Measurements from ENCODE around the gene TPCN1. TPM values are rescaled to one million over a fixed set of nuclear protein-coding genes. Genes with fewer than 3 reads are reported as not detected.

The TPCN1 gene
- polyA plus RNA-seq, 1 of the 3 experiments (the other 2 are of a cell fraction): 15.7 TPM

DNA sequence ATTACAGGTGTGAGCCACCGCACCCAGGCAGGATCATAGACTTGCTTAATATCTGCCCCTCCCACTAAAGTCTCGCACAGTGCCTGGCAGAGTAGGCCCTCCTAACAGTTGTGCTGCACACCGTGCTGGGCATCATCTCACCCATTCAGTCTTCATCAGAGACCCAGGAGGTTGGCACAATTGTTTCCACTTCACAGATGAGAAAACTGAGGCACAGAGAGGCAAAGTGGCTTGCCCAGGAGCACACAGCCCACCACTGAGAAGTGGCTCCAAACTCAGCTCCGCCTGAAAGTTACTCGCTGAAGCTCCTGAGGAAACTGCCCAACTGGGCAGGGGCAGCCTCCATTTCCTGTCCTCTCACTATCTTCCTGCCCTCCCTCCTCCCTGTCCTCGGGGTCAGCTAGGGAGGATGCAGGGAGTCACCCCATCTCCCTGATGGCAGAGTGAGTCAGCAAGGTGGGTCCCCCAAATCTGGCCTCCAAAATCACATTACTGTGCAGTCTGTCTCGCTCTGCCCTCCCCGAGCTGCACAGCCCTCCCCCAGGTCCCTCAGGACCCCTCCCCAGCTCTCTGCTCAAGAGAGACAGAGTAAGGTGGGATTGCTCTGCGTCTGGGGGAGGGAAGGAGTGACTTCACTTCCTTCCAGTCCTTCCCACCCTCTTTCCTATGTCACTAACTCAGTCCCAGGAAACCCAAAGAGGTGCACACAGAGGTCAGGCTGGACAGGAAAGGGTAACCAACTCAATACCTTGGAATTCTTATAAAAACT lies 107.9 kb downstream of the TPCN1 start:
- POLR2A ChIA-PET: no interaction called here
- H2AFZ ChIP-seq (ENCODE audit: low read depth): no peak overlapping the region
- H3K4me1 ChIP-seq (ENCODE audit: control insufficient read depth in 1 of 2, insufficient read depth in 2 of 2, low read depth in 1 of 2, low read length in 1 of 2): peaks cover 0 to 10% of the 10 kb centered on the region in 2 experiments; a peak in 1 of 4 replicates
- H3K79me2 ChIP-seq (ENCODE audit: insufficient read depth): no peaks in the 10 kb centered on the region
- H3K9ac ChIP-seq: no peak overlapping the region
- H3K4me2 ChIP-seq: no peak overlapping the region
- no peaks in the 10 kb centered on the region for H3K27me3 ChIP-seq (ENCODE audit: insufficient read depth)
- 98% methylated on average over 5 of the region's 9 CpGs for WGBS (ENCODE audit: low lambda C conversion rate)
- TF ChIP-seq, protein P1, sequence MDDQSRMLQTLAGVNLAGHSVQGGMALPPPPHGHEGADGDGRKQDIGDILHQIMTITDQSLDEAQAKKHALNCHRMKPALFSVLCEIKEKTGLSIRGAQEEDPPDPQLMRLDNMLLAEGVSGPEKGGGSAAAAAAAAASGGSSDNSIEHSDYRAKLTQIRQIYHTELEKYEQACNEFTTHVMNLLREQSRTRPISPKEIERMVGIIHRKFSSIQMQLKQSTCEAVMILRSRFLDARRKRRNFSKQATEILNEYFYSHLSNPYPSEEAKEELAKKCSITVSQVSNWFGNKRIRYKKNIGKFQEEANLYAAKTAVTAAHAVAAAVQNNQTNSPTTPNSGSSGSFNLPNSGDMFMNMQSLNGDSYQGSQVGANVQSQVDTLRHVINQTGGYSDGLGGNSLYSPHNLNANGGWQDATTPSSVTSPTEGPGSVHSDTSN (IDR thresholded peaks at IDR 0.05): no peak
- TF ChIP-seq, protein P2, sequence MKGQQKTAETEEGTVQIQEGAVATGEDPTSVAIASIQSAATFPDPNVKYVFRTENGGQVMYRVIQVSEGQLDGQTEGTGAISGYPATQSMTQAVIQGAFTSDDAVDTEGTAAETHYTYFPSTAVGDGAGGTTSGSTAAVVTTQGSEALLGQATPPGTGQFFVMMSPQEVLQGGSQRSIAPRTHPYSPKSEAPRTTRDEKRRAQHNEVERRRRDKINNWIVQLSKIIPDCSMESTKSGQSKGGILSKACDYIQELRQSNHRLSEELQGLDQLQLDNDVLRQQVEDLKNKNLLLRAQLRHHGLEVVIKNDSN (IDR thresholded peaks at IDR 0.05; ENCODE audit: borderline replicate concordance, low read depth): no peak
- no peaks in the 10 kb centered on the region for H3K36me3 ChIP-seq (replicated peaks in 1 of 2; ENCODE audit: control insufficient read depth in 1 of 2, insufficient read depth in 2 of 2, low read length in 1 of 2)
- H4K20me1 ChIP-seq (ENCODE audit: insufficient read depth): no peaks in the 10 kb centered on the region
- H3K9me3 ChIP-seq: no peaks in the 10 kb centered on the region
- H3F3A ChIP-seq (replicated peaks; ENCODE audit: insufficient read depth): no peaks in the 10 kb centered on the region
- H3K9me2 ChIP-seq: no peaks in the 10 kb centered on the region
- no peak overlapping the region for H3K4me3 ChIP-seq (ENCODE audit: low read depth in 2 of 2, low read length in 1 of 2)
- CTCF ChIA-PET: interaction anchor here (1.0 kb wide), 1 partner anchor 96 kb away, joined by 3 read pairs; no protein-coding TSS in a partner anchor
- H3K27ac ChIP-seq (ENCODE audit: low read depth in 2 of 2, low read length in 1 of 2): no peak overlapping the region
- DNase-seq: no peak

DNA sequence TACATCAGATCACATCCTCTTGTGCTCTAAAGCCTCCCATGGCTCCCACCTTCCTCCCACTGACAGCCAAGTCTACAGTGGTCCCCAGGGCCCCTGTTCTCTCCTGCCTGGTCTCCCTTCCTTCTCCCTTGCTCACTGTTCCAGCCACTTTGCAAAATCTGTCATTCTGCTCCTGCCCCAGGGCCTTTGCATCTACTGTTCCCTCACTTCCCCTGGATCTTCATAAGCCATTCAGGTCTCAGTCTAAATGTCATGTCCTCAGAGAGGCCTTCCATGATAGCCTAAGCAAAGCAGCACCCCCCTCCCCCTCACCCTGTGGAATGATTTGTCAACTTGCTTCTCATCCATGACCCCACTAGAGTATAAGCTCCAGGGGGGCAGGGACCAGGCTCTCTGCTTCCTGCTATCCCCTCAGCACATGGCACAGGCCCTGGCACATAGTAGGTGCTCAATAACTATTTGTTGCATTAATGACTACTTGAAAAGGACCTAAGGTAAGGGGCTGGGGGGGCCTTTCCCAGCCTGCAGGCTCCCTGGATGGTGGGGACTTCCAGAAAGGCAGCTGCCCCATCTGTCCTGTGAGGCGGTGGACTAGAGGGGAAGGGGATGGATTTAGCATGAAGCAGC lies 108.6 kb downstream of the TPCN1 start:
- Histone ChIP-seq H3K9me2 (no peaks in the 10 kb centered on the region), H3K27me3 (ENCODE audit: insufficient read depth) (no peaks in the 10 kb centered on the region), H3K27ac (ENCODE audit: low read depth in 2 of 2, low read length in 1 of 2) (no peak overlapping the region), H3K4me2 (no peak overlapping the region), H3K9me3 (no peaks in the 10 kb centered on the region), H3K4me3 (ENCODE audit: low read depth in 2 of 2, low read length in 1 of 2) (no peak overlapping the region), H3K4me1 (ENCODE audit: control insufficient read depth in 1 of 2, insufficient read depth in 2 of 2, low read depth in 1 of 2, low read length in 1 of 2) (peaks cover 0 to 13% of the 10 kb centered on the region in 2 experiments; a peak in 1 of 4 replicates), H3K36me3 (replicated peaks in 1 of 2; ENCODE audit: control insufficient read depth in 1 of 2, insufficient read depth in 2 of 2, low read length in 1 of 2) (no peaks in the 10 kb centered on the region), H3K79me2 (ENCODE audit: insufficient read depth) (no peaks in the 10 kb centered on the region), H2AFZ (ENCODE audit: low read depth) (no peak overlapping the region), H3K9ac (no peak overlapping the region), H4K20me1 (ENCODE audit: insufficient read depth) (no peaks in the 10 kb centered on the region), H3F3A (replicated peaks; ENCODE audit: insufficient read depth) (no peaks in the 10 kb centered on the region)
- ChIA-PET POLR2A (no interaction called here), CTCF (interaction anchor here (1.0 kb wide), 1 partner anchor 95 kb away, joined by 3 read pairs; no protein-coding TSS in a partner anchor)
- DNase-seq: no peak
- WGBS (ENCODE audit: low lambda C conversion rate): 100% methylated on average over 1 of the region's 1 CpG
- TF ChIP-seq GATA2 (CRISPR knock-in tag; IDR thresholded peaks at IDR 0.05): no peak
- no peak for TF ChIP-seq FOXM1 (IDR thresholded peaks at IDR 0.05; ENCODE audit: low read depth)
- TF ChIP-seq ELF1 (IDR thresholded peaks at IDR 0.05): no peak

DNA sequence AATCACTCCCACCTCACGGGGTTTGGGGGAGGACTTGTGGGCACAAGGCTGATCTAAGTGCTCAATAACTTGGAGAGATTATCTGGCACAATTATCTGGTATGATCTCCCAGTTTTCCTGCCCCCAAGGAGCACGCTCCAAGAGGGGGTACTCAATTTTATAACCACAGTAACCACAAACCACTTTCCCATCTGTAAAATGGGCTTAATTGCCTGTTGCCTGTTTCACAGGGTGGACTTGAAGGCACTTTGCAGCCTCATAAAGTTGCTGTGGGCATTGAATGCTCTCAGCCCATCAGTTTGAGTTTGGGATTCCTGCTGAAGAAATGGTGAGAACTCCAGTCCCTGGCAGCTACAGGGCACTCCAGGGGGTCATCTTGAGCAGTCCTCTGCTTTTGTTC lies 109.2 kb downstream of the TPCN1 start:
- Histone ChIP-seq H3K9me3 (no peaks in the 10 kb centered on the region), H3K27ac (ENCODE audit: low read depth in 2 of 2, low read length in 1 of 2) (no peak overlapping the region), H3K4me3 (ENCODE audit: low read depth in 2 of 2, low read length in 1 of 2) (no peak overlapping the region), H3K27me3 (ENCODE audit: insufficient read depth) (no peaks in the 10 kb centered on the region), H3K4me2 (no peak overlapping the region), H3F3A (replicated peaks; ENCODE audit: insufficient read depth) (no peaks in the 10 kb centered on the region), H3K9me2 (no peaks in the 10 kb centered on the region), H3K4me1 (ENCODE audit: control insufficient read depth in 1 of 2, insufficient read depth in 2 of 2, low read depth in 1 of 2, low read length in 1 of 2) (peaks cover 0 to 13% of the 10 kb centered on the region in 2 experiments; a peak in 1 of 4 replicates), H3K79me2 (ENCODE audit: insufficient read depth) (no peaks in the 10 kb centered on the region), H3K9ac (no peak overlapping the region), H4K20me1 (ENCODE audit: insufficient read depth) (no peaks in the 10 kb centered on the region), H3K36me3 (replicated peaks in 1 of 2; ENCODE audit: control insufficient read depth in 1 of 2, insufficient read depth in 2 of 2, low read length in 1 of 2) (no peaks in the 10 kb centered on the region), H2AFZ (ENCODE audit: low read depth) (no peak overlapping the region)
- POLR2A ChIA-PET: no interaction called here
- no peak for DNase-seq
- CTCF ChIA-PET: no interaction called here
- WGBS (ENCODE audit: low lambda C conversion rate): no CpG with 5 or more reads among the region's 2 CpGs
- TF ChIP-seq RFX5 (IDR thresholded peaks at IDR 0.05; ENCODE audit: low read length): no peak
- TF ChIP-seq, protein P3, sequence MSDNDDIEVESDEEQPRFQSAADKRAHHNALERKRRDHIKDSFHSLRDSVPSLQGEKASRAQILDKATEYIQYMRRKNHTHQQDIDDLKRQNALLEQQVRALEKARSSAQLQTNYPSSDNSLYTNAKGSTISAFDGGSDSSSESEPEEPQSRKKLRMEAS (IDR thresholded peaks at IDR 0.05; ENCODE audit: low read depth): no peak
- TF ChIP-seq, protein P4, sequence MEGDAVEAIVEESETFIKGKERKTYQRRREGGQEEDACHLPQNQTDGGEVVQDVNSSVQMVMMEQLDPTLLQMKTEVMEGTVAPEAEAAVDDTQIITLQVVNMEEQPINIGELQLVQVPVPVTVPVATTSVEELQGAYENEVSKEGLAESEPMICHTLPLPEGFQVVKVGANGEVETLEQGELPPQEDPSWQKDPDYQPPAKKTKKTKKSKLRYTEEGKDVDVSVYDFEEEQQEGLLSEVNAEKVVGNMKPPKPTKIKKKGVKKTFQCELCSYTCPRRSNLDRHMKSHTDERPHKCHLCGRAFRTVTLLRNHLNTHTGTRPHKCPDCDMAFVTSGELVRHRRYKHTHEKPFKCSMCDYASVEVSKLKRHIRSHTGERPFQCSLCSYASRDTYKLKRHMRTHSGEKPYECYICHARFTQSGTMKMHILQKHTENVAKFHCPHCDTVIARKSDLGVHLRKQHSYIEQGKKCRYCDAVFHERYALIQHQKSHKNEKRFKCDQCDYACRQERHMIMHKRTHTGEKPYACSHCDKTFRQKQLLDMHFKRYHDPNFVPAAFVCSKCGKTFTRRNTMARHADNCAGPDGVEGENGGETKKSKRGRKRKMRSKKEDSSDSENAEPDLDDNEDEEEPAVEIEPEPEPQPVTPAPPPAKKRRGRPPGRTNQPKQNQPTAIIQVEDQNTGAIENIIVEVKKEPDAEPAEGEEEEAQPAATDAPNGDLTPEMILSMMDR (IDR thresholded peaks at IDR 0.05): no peak
- TF ChIP-seq CHD2 (IDR thresholded peaks at IDR 0.05; ENCODE audit: low read length, partially characterized antibody): no peak
- TF ChIP-seq TAF1 (IDR thresholded peaks at IDR 0.05; ENCODE audit: borderline replicate concordance, low read depth, low read length): no peak
- TF ChIP-seq RAD21 (IDR thresholded peaks at IDR 0.05; ENCODE audit: low read length): no peak
- no peak for TF ChIP-seq FOXM1 (IDR thresholded peaks at IDR 0.05; ENCODE audit: low read depth)
- TF ChIP-seq, protein P1 (IDR thresholded peaks at IDR 0.05): no peak
- no peak for TF ChIP-seq RCOR1 (IDR thresholded peaks at IDR 0.05; ENCODE audit: low read length)
- no peak for TF ChIP-seq YY1 (IDR thresholded peaks at IDR 0.05; ENCODE audit: low read depth)
